Measurements from ENCODE around the gene ROBO3.

ROBO3 gene

DNA sequence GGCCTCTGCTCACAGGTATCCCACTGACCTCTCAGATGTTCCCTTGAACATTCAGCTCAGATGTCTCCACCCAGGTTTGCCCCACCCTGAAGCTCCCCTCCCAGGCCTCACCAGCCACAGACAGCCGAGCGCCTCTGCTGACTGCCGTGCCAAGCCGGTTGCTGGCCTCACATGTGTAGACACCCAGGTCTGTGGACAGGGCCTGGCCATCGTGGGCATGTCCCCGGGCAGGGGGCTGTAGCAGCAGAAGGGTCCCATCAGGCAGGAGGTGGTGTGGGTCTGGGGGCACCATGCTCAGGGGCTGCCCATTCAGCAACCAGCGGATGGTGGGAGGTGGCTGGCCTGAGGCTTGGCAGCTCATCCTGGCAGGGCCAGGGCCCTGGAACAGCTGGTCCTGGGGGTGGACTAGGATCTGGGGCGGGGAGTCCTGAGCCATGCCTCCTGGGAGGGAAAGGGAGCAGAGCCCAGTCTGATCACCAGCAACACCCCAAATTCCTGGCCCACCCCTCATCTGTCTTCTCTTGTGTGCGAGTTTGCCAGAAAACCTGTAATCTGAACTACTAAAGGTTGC is 31.7 kb downstream of the ROBO3 start:
- TF ChIP-seq, protein P1, sequence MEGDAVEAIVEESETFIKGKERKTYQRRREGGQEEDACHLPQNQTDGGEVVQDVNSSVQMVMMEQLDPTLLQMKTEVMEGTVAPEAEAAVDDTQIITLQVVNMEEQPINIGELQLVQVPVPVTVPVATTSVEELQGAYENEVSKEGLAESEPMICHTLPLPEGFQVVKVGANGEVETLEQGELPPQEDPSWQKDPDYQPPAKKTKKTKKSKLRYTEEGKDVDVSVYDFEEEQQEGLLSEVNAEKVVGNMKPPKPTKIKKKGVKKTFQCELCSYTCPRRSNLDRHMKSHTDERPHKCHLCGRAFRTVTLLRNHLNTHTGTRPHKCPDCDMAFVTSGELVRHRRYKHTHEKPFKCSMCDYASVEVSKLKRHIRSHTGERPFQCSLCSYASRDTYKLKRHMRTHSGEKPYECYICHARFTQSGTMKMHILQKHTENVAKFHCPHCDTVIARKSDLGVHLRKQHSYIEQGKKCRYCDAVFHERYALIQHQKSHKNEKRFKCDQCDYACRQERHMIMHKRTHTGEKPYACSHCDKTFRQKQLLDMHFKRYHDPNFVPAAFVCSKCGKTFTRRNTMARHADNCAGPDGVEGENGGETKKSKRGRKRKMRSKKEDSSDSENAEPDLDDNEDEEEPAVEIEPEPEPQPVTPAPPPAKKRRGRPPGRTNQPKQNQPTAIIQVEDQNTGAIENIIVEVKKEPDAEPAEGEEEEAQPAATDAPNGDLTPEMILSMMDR (IDR thresholded peaks at IDR 0.05; ENCODE audit: insufficient read depth, low read length, missing control alignments): no peak
- POLR2A ChIA-PET: interaction anchor here (1.2 kb wide), 1 partner anchor 16 kb away, joined by 3 read pairs; no protein-coding TSS in a partner anchor
- DNase-seq (ENCODE audit: low read depth, low spot score): no peak
- CTCF ChIA-PET: interaction anchor here (1.0 to 8.6 kb wide), 5 partner anchors 9 to 38 kb away, joined by 3 to 78 read pairs (median 6); partner anchors contain the start of gene ROBO3
- no peak overlapping the region for H3K4me3 ChIP-seq (ENCODE audit: low read depth, low read length)

DNA sequence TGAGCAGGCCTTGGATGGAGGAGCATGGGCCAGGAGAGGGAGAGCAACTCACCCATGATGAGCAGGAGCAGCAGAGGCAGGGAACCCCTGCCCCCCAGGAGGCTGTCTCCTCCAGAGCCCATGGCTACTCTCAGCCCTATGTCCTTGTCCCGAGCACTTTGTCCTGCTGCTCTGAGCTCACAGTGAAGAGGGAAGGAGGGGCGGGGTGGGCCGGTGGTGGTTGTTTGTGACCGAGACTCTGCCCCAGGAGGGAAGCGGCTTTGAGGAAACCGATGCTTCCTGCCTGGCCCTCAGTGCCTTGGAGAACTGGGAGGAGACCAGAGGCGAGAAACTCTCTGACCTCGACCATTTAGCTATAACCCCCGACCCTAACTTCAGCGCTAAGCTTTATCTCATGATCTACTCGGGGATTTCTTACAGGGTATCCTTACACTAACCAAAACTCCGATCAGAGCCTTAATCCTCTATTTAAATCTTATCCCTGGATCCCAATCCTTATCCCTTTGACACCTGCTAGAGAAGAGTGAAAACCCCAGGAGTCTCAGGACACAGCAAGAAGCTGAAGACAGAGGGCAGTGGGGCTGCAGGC is 32.5 kb downstream of the ROBO3 start, which contains the start of gene ROBO4:
Gene ROBO4, minus strand, starts transcription at position 192 of the 589 bp plus-strand sequence. Its CDS starts 70 bp downstream, at position 122.
- ChIA-PET POLR2A (interaction anchor here (1.2 to 2.0 kb wide), 2 partner anchors 17 to 22 kb away, joined by 3 to 11 read pairs; no protein-coding TSS in a partner anchor), CTCF (interaction anchor here (0.7 to 8.6 kb wide), 13 partner anchors 7 to 253 kb away, joined by 3 to 78 read pairs (median 4); partner anchors contain the start of genes CCDC15 and ROBO3)
- no peak for DNase-seq (ENCODE audit: low read depth, low spot score)
- TF ChIP-seq, protein P1 (IDR thresholded peaks at IDR 0.05; ENCODE audit: insufficient read depth, low read length, missing control alignments): no peak
- no peak within 1 kb of the TSS for H3K4me3 ChIP-seq (ENCODE audit: low read depth, low read length)

DNA sequence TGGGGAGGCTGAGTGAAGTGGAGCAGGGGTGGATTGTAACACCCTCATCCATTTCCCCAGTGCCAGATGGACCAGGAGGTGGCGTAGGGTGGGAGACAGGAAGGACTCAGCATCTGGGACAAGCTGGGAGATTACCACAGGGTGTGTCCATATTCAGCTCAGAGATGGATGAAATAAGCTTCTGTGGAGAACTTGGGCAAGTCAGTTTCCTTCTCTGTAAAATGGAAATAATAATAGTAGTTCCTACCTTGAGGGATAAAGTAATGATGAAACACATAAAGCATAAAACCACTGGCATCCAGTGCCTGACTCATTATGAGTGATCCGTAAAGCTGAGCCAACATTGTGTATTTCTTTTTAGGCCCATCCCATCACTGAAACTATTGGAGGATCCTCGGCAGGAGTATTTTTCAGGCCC is 33.0 kb downstream of the ROBO3 start:
- peak; percentile 56 for DNase-seq (ENCODE audit: low read depth, low spot score)
- ChIA-PET POLR2A (interaction anchor here (1.0 to 2.0 kb wide), 3 partner anchors 9 to 56 kb away, joined by 4 to 11 read pairs (median 8); partner anchors contain the start of gene CCDC15), CTCF (interaction anchor here (0.7 to 8.6 kb wide), 15 partner anchors 8 to 254 kb away, joined by 3 to 78 read pairs (median 5); partner anchors contain the start of genes CCDC15 and ROBO3)
- TF ChIP-seq, protein P1 (IDR thresholded peaks at IDR 0.05; ENCODE audit: insufficient read depth, low read length, missing control alignments): no peak
- no peak overlapping the region for H3K4me3 ChIP-seq (ENCODE audit: low read depth, low read length)

DNA sequence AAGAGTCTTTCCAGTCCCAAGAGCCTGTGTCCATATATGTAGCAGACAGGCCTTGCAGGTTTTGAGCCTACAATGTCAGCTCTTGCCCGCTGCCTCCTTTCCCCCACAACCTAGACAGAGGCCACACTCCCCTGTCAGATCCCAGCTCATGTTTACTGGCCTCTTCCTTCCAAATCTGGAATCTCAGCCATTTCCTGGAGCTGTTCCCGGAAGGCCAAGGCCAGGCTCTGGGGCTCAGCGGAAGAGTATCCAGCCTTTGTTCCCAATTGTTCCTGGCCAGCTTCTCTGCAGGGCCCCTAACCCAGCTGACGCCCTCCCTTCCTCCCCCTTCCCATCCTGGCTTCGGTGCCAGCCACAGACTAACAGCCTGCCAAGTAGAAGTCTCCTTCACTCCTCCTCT is 33.5 kb downstream of the ROBO3 start:
- CTCF ChIA-PET: interaction anchor here (0.8 to 8.6 kb wide), 14 partner anchors 8 to 254 kb away, joined by 3 to 78 read pairs (median 6); partner anchors contain the start of genes CCDC15 and ROBO3
- TF ChIP-seq, protein P1 (IDR thresholded peaks at IDR 0.05; ENCODE audit: insufficient read depth, low read length, missing control alignments): no peak

DNA sequence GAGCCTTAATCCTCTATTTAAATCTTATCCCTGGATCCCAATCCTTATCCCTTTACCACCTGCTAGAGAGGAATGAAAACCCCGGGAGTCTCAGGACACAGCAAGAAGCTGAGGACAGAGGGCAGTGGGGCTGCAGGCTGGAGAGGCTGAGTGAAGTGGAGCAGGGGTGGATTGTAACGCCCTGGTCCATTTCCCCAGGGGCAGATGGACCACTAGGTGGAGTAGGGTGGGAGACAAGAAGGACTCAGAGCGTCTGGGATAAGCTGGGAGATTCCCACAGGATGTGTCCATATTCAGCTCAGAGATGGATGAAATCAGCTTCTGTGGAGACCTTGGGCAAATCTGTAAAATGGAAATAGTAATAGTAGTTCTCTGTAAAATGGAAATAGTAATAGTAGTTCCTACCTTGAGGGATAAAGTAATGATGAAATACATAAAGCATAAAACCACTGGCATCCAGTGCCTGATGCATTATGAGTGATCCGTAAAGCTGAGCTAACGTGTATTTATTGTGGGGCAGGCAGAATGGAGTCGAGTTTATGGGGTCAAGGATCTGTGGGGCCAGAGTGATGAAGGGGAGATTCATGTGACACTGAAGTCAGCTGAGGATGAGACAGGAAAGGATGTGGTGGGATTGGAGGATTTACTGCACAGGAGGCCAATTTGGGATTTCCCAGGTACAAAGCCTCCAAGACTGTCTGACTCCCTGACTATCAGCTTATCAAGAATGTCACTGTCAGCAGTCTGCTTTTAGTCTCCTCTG is 34.3 kb downstream of the ROBO3 start:
- TF ChIP-seq, protein P1 (IDR thresholded peaks at IDR 0.05; ENCODE audit: insufficient read depth, low read length, missing control alignments): no peak
- CTCF ChIA-PET: interaction anchor here (0.8 to 8.6 kb wide), 10 partner anchors 9 to 255 kb away, joined by 3 to 78 read pairs (median 6); partner anchors contain the start of genes HEPACAM and ROBO3
- DNase-seq (ENCODE audit: low read depth, low spot score): no peak
- POLR2A ChIA-PET: interaction anchor here (1.0 to 2.0 kb wide), 3 partner anchors 10 to 55 kb away, joined by 4 to 11 read pairs (median 8); partner anchors contain the start of gene CCDC15
- H3K4me3 ChIP-seq (ENCODE audit: low read depth, low read length): no peak overlapping the region

More for the DNA sequence above, 33.5 kb downstream of the ROBO3 start:
- DNase-seq (ENCODE audit: low read depth, low spot score): no peak
- H3K4me3 ChIP-seq (ENCODE audit: low read depth, low read length): no peak overlapping the region
- POLR2A ChIA-PET: interaction anchor here (1.0 to 2.0 kb wide), 3 partner anchors 10 to 55 kb away, joined by 4 to 11 read pairs (median 8); partner anchors contain the start of gene CCDC15

Data from AG04449 (cell line).